Epithelial cell of proximal tubule (primary cell): ENCODE results near the gene GNB1. TPM values are rescaled to one million over a fixed set of nuclear protein-coding genes. Genes with fewer than 3 reads are reported as not detected.

ENCODE experiments used
- DNase-seq: peaks from one replicate; pipeline ENCODE4 v3.0.0-alpha.2; 2011; ENCODE audit warnings: low read depth
- H3K4me3 ChIP-seq: 2 replicates; pipeline ENCODE4 v1.5.1; 2011; ENCODE audit warnings: low read depth, mild to moderate bottlenecking, low read length
- total RNA-seq: library from RNA; depleted of rRNA; stranded (reverse); fragments of >200 nt; gene quantifications from 2 replicates; pipeline ENCODE4 v1.2.3, GENCODE V29; 2015
- TF ChIP-seq, protein P1 (sequence below): conservative IDR thresholded peaks from 2 replicates; pipeline ENCODE4 v1.5.1; 2012; ENCODE audit warnings: low read depth, mild to moderate bottlenecking, low read length

Gene GNB1
- total RNA-seq, 1 donor from 2014 or later: 200 TPM

DNA sequence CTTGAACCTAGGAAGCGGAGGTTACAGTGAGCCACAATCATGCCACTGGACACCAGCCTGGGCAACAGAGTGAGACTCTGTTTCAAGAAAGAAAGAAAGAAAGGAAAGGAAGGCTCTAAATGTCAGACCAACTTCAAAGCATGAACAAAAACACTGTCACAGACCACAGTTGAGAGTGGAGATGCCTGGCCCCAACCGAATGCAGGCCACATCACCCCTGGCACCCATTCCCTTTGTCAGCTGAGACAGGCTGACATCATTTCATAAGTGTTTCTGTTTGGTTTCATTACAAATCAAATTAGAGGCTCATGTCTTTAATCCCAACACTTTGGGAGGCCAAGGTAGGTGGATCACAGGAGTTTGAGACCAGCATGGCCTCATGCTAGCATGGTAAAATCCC lies 84.0 kb downstream of the GNB1 start:
- TF ChIP-seq, protein P1, sequence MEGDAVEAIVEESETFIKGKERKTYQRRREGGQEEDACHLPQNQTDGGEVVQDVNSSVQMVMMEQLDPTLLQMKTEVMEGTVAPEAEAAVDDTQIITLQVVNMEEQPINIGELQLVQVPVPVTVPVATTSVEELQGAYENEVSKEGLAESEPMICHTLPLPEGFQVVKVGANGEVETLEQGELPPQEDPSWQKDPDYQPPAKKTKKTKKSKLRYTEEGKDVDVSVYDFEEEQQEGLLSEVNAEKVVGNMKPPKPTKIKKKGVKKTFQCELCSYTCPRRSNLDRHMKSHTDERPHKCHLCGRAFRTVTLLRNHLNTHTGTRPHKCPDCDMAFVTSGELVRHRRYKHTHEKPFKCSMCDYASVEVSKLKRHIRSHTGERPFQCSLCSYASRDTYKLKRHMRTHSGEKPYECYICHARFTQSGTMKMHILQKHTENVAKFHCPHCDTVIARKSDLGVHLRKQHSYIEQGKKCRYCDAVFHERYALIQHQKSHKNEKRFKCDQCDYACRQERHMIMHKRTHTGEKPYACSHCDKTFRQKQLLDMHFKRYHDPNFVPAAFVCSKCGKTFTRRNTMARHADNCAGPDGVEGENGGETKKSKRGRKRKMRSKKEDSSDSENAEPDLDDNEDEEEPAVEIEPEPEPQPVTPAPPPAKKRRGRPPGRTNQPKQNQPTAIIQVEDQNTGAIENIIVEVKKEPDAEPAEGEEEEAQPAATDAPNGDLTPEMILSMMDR: no peak
- no peak for DNase-seq
- no peak overlapping the region for H3K4me3 ChIP-seq

DNA sequence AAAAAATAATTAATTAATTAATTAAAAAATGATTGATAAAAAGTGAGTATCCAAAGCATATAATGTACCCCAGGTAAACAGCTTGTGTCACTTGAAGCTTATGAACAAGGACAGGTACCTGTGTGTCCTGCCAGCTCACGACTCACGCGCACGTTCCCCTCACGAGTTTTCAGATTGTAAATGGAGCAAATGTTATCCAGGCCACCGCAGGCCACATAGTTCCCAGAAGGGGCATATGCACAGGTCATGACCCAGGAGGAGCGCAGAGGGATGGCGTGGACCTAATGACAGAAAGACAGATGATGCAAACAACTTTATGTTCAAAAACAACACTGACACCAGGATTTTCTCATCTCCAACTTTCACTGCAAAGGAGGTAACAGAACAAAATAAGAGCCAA lies 86.6 kb downstream of the GNB1 start:
- no peak overlapping the region for H3K4me3 ChIP-seq
- TF ChIP-seq, protein P1: no peak
- DNase-seq: no peak

GRCh38 chr1:1802871-1803270 lies 88.0 kb downstream of the GNB1 start:
- DNase-seq: no peak
- H3K4me3 ChIP-seq: no peak overlapping the region
- TF ChIP-seq, protein P1: no peak

DNA sequence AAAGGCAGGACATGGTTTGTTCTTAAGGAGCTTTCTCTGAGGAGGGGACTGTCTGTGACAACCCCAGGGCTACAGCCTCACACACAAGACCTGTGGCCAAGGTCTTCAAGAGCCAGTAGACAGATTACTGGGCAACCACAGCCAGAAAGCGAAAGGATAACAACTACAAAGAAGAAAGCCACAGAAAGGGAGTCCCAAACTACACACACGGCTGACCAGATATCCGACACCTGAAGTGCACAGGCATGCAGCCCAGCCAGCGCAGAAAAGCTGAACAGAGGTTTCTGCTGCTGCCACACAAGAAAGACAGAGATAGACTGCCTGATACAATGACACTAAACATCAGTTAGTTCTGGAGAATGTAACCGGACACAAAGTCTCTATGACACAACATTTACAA lies 91.2 kb downstream of the GNB1 start:
- no peak overlapping the region for H3K4me3 ChIP-seq

DNA sequence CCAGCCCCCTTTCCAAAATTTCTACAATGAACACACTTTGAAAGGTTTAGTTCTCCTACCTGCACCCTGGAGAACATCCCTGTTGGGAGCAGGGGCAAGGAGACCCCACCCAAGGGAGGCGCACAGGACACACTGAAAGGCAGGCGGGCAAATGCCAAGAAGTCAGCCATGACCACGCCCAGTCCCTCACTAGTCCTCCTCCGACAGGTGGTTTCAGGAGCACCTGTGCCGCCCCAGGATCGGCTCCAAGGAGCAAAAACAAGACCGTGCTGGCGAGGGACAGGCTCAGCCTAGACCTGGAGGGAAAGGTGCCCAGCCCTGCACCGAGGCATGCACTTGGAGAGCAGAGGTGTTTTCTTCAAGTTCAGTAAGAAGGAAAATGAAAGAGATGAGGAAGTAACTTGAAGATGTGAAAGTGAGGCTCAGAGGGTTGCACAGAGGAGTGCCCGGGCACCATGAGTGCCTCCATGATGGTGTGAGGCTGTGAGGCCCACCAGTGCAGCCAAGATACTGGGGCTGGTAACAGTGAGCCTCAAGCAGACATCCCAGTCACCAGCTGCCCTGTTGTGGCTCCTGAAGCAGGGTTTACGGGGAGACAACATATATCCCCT lies 93.1 kb downstream of the GNB1 start:
- TF ChIP-seq, protein P1: no peak
- H3K4me3 ChIP-seq: no peak overlapping the region
- no peak for DNase-seq

More for the DNA sequence above, 91.2 kb downstream of the GNB1 start:
- TF ChIP-seq, protein P1: no peak
- no peak for DNase-seq

DNA sequence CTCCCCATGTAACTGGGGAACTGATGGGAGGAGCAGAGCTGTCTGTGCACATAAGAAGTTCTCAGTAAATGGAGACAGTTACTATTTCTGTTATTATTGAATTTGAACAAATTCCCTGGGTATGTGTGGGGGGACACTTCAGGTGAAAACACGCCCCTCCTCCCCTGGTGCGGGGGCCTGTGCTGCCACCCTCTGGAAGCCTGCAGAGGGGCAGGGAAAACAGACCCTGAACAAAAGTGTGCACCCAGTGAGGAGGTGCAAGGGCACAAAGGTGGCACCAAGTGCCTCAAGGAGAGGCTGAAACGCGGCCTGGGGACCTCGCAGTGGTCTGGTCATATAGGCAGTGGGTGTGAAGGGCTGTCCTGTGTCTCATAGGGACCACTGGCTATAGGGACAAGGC lies 94.4 kb downstream of the GNB1 start:
- TF ChIP-seq, protein P1: peak; percentile 35

GRCh38 chr1:1794999-1795398 lies 95.9 kb downstream of the GNB1 start:
- DNase-seq: no peak
- TF ChIP-seq, protein P1: no peak
- no peak overlapping the region for H3K4me3 ChIP-seq

More for the DNA sequence above, 94.4 kb downstream of the GNB1 start:
- no peak overlapping the region for H3K4me3 ChIP-seq
- no peak for DNase-seq
